ENCODE measurements around the gene PLXNA4. TPM values are rescaled to one million over a fixed set of nuclear protein-coding genes. Genes with fewer than 3 reads are reported as not detected.

PLXNA4 gene
- total and polyA plus RNA-seq, 2 experiments from 2014 or later, result 0.32 TPM; not detected in 1

DNA sequence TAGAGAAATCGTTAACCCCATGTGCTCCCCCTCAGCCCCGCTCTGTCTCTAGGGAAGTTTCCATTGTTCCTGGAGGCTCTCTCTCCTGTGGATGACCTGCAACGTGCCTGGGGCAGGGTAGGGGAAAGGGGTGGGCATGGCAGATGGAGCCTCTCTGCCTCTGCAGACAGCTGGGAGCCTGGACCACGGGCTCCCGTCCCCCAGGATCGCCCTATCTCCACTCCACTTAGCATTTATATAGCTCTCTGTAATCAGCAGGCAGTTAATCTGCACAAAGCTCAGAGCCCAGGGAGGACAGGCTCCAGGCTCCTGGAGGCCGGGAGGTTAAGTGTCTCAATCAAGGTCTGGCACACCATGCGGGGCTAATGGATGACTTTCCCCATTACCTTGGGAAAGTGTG, 369.7 kb downstream of the PLXNA4 start:
- Histone ChIP-seq H3K9me3 (ENCODE audit: low read depth) (no peaks in the 10 kb centered on the region), H2AFZ (no peak overlapping the region), H3K27ac (no peak overlapping the region), H3K4me3 (no peak overlapping the region), H3K36me3 (ENCODE audit: low read depth) (no peaks in the 10 kb centered on the region), H3K4me2 (ENCODE audit: unreplicated experiment) (no peak overlapping the region), H3K27me3 (replicated peaks; ENCODE audit: insufficient read depth) (no peaks in the 10 kb centered on the region), H3K79me2 (ENCODE audit: insufficient read depth) (no peaks in the 10 kb centered on the region), H3K9me2 (ENCODE audit: insufficient read depth) (no peaks in the 10 kb centered on the region), H3K9ac (no peak overlapping the region), H3F3A (ENCODE audit: insufficient read depth) (no peaks in the 10 kb centered on the region), H4K20me1 (ENCODE audit: insufficient read depth) (no peaks in the 10 kb centered on the region), H3K4me1 (ENCODE audit: insufficient read depth) (no peaks in the 10 kb centered on the region)
- 36 to 37% methylated on average over 8 of the region's 8 CpGs for WGBS, 2 experiments (ENCODE audit: low coverage in 1 of 2, low lambda C conversion rate in 2 of 2, missing lambda C conversion rate in 2 of 2)
- no peak for TF ChIP-seq EZH2 (IDR thresholded peaks at IDR 0.05; ENCODE audit: insufficient read depth, poor library complexity, severe bottlenecking)
- no peak for TF ChIP-seq EZH2phosphoT487 (IDR thresholded peaks at IDR 0.05; ENCODE audit: insufficient read depth, low read depth)
- no peak for DNase-seq
- in situ Hi-C loops (cut with MboI), result no loop called here

DNA sequence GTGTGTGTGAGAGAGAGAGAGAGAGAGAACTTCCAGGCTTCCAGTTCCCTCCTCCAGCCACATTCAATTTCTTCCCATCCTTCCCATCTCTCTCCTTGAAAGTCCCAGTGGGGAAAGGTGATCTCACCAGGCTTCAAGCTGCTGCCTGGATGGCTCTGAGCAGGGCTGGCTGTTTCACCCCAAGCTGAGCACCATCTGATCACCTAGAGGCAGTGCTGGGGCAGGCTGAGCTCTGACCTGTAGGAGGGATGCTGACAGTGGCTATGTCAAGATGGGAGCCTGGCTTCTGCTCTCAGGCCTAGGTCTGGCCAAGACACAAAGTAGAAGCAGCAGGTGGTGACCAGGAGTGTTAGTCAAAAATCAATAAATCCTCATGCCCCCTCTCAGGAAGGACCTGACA, 370.8 kb downstream of the PLXNA4 start:
- Histone ChIP-seq H2AFZ (no peak overlapping the region), H3F3A (ENCODE audit: insufficient read depth) (no peaks in the 10 kb centered on the region), H3K9me2 (ENCODE audit: insufficient read depth) (no peaks in the 10 kb centered on the region), H3K36me3 (ENCODE audit: low read depth) (no peaks in the 10 kb centered on the region), H3K9ac (no peak overlapping the region), H3K79me2 (ENCODE audit: insufficient read depth) (no peaks in the 10 kb centered on the region), H3K27ac (no peak overlapping the region), H3K4me1 (ENCODE audit: insufficient read depth) (no peaks in the 10 kb centered on the region), H4K20me1 (ENCODE audit: insufficient read depth) (no peaks in the 10 kb centered on the region), H3K4me3 (no peak overlapping the region), H3K9me3 (ENCODE audit: low read depth) (no peaks in the 10 kb centered on the region), H3K27me3 (replicated peaks; ENCODE audit: insufficient read depth) (no peaks in the 10 kb centered on the region), H3K4me2 (ENCODE audit: unreplicated experiment) (no peak overlapping the region)
- DNase-seq, result no peak
- TF ChIP-seq EZH2phosphoT487 (IDR thresholded peaks at IDR 0.05; ENCODE audit: insufficient read depth, low read depth) (no peak), EZH2 (IDR thresholded peaks at IDR 0.05; ENCODE audit: insufficient read depth, poor library complexity, severe bottlenecking) (no peak)
- in situ Hi-C loops (cut with MboI), result no loop called here

DNA sequence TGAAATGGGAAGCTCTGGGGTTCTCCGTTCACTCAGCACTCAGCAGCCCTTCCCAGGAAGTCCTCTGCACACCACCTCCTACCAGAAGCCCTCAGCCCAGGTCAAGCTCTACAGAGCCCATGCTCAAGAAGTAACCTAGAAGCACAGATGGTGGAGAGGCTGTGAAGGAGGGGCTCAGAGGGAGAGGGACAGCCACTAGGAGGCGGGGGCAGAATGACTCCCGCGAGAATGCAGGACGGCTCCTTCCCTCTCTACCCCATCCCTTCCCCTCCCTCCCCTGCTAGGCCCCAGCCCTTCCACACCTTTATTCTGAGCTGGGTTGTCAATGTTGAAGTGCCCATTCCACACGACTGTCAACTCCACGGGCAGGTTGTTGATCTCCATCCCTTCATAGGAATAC, 373.2 kb downstream of the PLXNA4 start:
- Histone ChIP-seq H2AFZ (no peak overlapping the region), H4K20me1 (ENCODE audit: insufficient read depth) (no peaks in the 10 kb centered on the region), H3K27ac (no peak overlapping the region), H3K4me2 (ENCODE audit: unreplicated experiment) (no peak overlapping the region), H3K27me3 (replicated peaks; ENCODE audit: insufficient read depth) (no peaks in the 10 kb centered on the region), H3F3A (ENCODE audit: insufficient read depth) (no peaks in the 10 kb centered on the region), H3K4me3 (no peak overlapping the region), H3K9me3 (ENCODE audit: low read depth) (no peaks in the 10 kb centered on the region), H3K79me2 (ENCODE audit: insufficient read depth) (no peaks in the 10 kb centered on the region), H3K9me2 (ENCODE audit: insufficient read depth) (no peaks in the 10 kb centered on the region), H3K4me1 (ENCODE audit: insufficient read depth) (no peaks in the 10 kb centered on the region), H3K36me3 (ENCODE audit: low read depth) (no peaks in the 10 kb centered on the region), H3K9ac (no peak overlapping the region)
- WGBS, 2 experiments (ENCODE audit: low coverage in 1 of 2, low lambda C conversion rate in 2 of 2, missing lambda C conversion rate in 2 of 2), result 70 to 79% methylated on average over 3 to 7 of the region's 7 CpGs
- TF ChIP-seq EZH2 (IDR thresholded peaks at IDR 0.05; ENCODE audit: insufficient read depth, poor library complexity, severe bottlenecking) (no peak), EZH2phosphoT487 (IDR thresholded peaks at IDR 0.05; ENCODE audit: insufficient read depth, low read depth) (no peak)
- DNase-seq, result no peak
- in situ Hi-C loops (cut with MboI), result no loop called here

GRCh38 chr7:132202541-132202940, 373.7 kb downstream of the PLXNA4 start:
- TF ChIP-seq EZH2 (IDR thresholded peaks at IDR 0.05; ENCODE audit: insufficient read depth, poor library complexity, severe bottlenecking) (no peak), EZH2phosphoT487 (IDR thresholded peaks at IDR 0.05; ENCODE audit: insufficient read depth, low read depth) (no peak)
- Histone ChIP-seq H3K79me2 (ENCODE audit: insufficient read depth) (no peaks in the 10 kb centered on the region), H3K27ac (no peak overlapping the region), H3K9ac (no peak overlapping the region), H3K4me3 (no peak overlapping the region), H3K4me1 (ENCODE audit: insufficient read depth) (no peaks in the 10 kb centered on the region), H2AFZ (no peak overlapping the region), H3K36me3 (ENCODE audit: low read depth) (no peaks in the 10 kb centered on the region), H3F3A (ENCODE audit: insufficient read depth) (no peaks in the 10 kb centered on the region), H4K20me1 (ENCODE audit: insufficient read depth) (no peaks in the 10 kb centered on the region), H3K4me2 (ENCODE audit: unreplicated experiment) (no peak overlapping the region), H3K9me3 (ENCODE audit: low read depth) (no peaks in the 10 kb centered on the region), H3K9me2 (ENCODE audit: insufficient read depth) (no peaks in the 10 kb centered on the region), H3K27me3 (replicated peaks; ENCODE audit: insufficient read depth) (no peaks in the 10 kb centered on the region)
- 56 to 57% methylated on average over 9 of the region's 9 CpGs for WGBS, 2 experiments (ENCODE audit: low coverage in 1 of 2, low lambda C conversion rate in 2 of 2, missing lambda C conversion rate in 2 of 2)
- no peak for DNase-seq
- in situ Hi-C loops (cut with MboI), result no loop called here

GRCh38 chr7:132200141-132200540, 376.1 kb downstream of the PLXNA4 start:
- H3K4me1 ChIP-seq (ENCODE audit: insufficient read depth), result no peaks in the 10 kb centered on the region
- no peak overlapping the region for H3K4me3 ChIP-seq
- no peak overlapping the region for H2AFZ ChIP-seq
- peaks cover 9% of the 10 kb centered on the region; the same call in 1 of the 2 replicates for H3K27me3 ChIP-seq (replicated peaks; ENCODE audit: insufficient read depth)
- H3F3A ChIP-seq (ENCODE audit: insufficient read depth), result no peaks in the 10 kb centered on the region
- H3K27ac ChIP-seq, result no peak overlapping the region
- no peaks in the 10 kb centered on the region for H3K36me3 ChIP-seq (ENCODE audit: low read depth)
- 58 to 75% methylated on average over 4 of the region's 4 CpGs for WGBS, 2 experiments (ENCODE audit: low coverage in 1 of 2, low lambda C conversion rate in 2 of 2, missing lambda C conversion rate in 2 of 2)
- no peaks in the 10 kb centered on the region for H3K9me3 ChIP-seq (ENCODE audit: low read depth)
- TF ChIP-seq EZH2phosphoT487 (IDR thresholded peaks at IDR 0.05; ENCODE audit: insufficient read depth, low read depth) (no peak), EZH2 (IDR thresholded peaks at IDR 0.05; ENCODE audit: insufficient read depth, poor library complexity, severe bottlenecking) (no peak)
- H3K9ac ChIP-seq, result no peak overlapping the region
- DNase-seq, result no peak
- H4K20me1 ChIP-seq (ENCODE audit: insufficient read depth), result no peaks in the 10 kb centered on the region
- H3K4me2 ChIP-seq (ENCODE audit: unreplicated experiment), result no peak overlapping the region
- H3K9me2 ChIP-seq (ENCODE audit: insufficient read depth), result no peaks in the 10 kb centered on the region
- in situ Hi-C loops (cut with MboI), result no loop called here
- no peaks in the 10 kb centered on the region for H3K79me2 ChIP-seq (ENCODE audit: insufficient read depth)

Data from GM23248 (cell line).